ENCODE data around the gene OTOG. TPM values are rescaled to one million over a fixed set of nuclear protein-coding genes. Genes with fewer than 3 reads are reported as not detected.
A peak's percentile ranks its signal among the peaks of the same experiment; 100 is the strongest.

OTOG gene
- total RNA-seq, 1 donor from 2014 or later = not detected

GRCh38 chr11:17543574-17544180, 3.4 kb upstream of the OTOG start:
- intact Hi-C loops (cut with micrococcal nuclease) = no loop called here
- Histone ChIP-seq H3K36me3 (no peaks in the 10 kb centered on the region), H3K9me3 (replicated peaks) (no peaks in the 10 kb centered on the region), H3K27me3 (ENCODE audit: low read depth) (peaks cover 71% of the 10 kb centered on the region), H3K4me3 (peak overlapping the region; percentile 38), H3K27ac (replicated peaks) (no peak overlapping the region), H3K4me1 (peaks cover 5% of the 10 kb centered on the region)
- DNase-seq = peak; percentile 9
- TF ChIP-seq CTCF (IDR thresholded peaks at IDR 0.05; ENCODE audit: borderline replicate concordance) = no peak

- Histone ChIP-seq H3K27me3 (ENCODE audit: low read depth) (peaks cover 76% of the 10 kb centered on the region), H3K4me3 (peak within 1 kb of the TSS; percentile 38), H3K9me3 (replicated peaks) (no peaks in the 10 kb centered on the region), H3K27ac (replicated peaks) (no peak within 1 kb of the TSS), H3K36me3 (no peaks in the 10 kb centered on the region), H3K4me1 (peaks cover 5% of the 10 kb centered on the region)
- TF ChIP-seq CTCF (IDR thresholded peaks at IDR 0.05; ENCODE audit: borderline replicate concordance) = no peak
- DNase-seq = peak; percentile 17
- intact Hi-C loops (cut with micrococcal nuclease) = no loop called here
Measured at GRCh38 chr11:17544181-17544622, 2.9 kb upstream of the OTOG start, which contains the start of gene USH1C. TSS of gene USH1C (minus strand) at chr11:17544416. CDS start at chr11:17544307, 109 bp downstream.

GRCh38 chr11:17546240-17546639, 819 bp upstream of the OTOG start:
- Histone ChIP-seq H3K4me1 (peaks cover 5% of the 10 kb centered on the region), H3K27me3 (ENCODE audit: low read depth) (peaks cover 76% of the 10 kb centered on the region), H3K27ac (replicated peaks) (no peak overlapping the region), H3K4me3 (no peak overlapping the region), H3K9me3 (replicated peaks) (no peaks in the 10 kb centered on the region), H3K36me3 (no peaks in the 10 kb centered on the region)
- no peak for TF ChIP-seq CTCF (IDR thresholded peaks at IDR 0.05; ENCODE audit: borderline replicate concordance)
- DNase-seq = no peak
- intact Hi-C loops (cut with micrococcal nuclease) = no loop called here

GRCh38 chr11:17547932-17548331, 873 bp downstream of the OTOG start:
- H3K4me3 ChIP-seq = no peak overlapping the region
- no peaks in the 10 kb centered on the region for H3K36me3 ChIP-seq
- H3K27me3 ChIP-seq (ENCODE audit: low read depth) = peaks cover 81% of the 10 kb centered on the region
- DNase-seq = no peak
- H3K9me3 ChIP-seq (replicated peaks) = no peaks in the 10 kb centered on the region
- H3K27ac ChIP-seq (replicated peaks) = no peak overlapping the region
- no peak for TF ChIP-seq CTCF (IDR thresholded peaks at IDR 0.05; ENCODE audit: borderline replicate concordance)
- peaks cover 5% of the 10 kb centered on the region for H3K4me1 ChIP-seq
- intact Hi-C loops (cut with micrococcal nuclease) = no loop called here

- H3K27ac ChIP-seq (replicated peaks) = no peak overlapping the region
- no peak overlapping the region for H3K4me3 ChIP-seq
- intact Hi-C loops (cut with micrococcal nuclease) = no loop called here
- no peaks in the 10 kb centered on the region for H3K36me3 ChIP-seq
- no peak for TF ChIP-seq CTCF (IDR thresholded peaks at IDR 0.05; ENCODE audit: borderline replicate concordance)
- H3K27me3 ChIP-seq (ENCODE audit: low read depth) = peaks cover 83% of the 10 kb centered on the region
- no peak for DNase-seq
- no peaks in the 10 kb centered on the region for H3K9me3 ChIP-seq (replicated peaks)
- H3K4me1 ChIP-seq = peaks cover 5% of the 10 kb centered on the region
Measured at GRCh38 chr11:17548444-17548843, 1.4 kb downstream of the OTOG start.

Measured in left ventricle myocardium inferior (tissue), 1 donor.